ENCODE data around the gene MLYCD.

The MLYCD gene

GRCh38 chr16:83967838-83968305 lies 69.0 kb downstream of the MLYCD start, which contains the start of gene NECAB2 (continued):
- TF ChIP-seq ZNF830 (tag by site-specific recombination; IDR thresholded peaks at IDR 0.05; ENCODE audit: low read depth) = no peak
- TF ChIP-seq HIC1 (tag by site-specific recombination; IDR thresholded peaks at IDR 0.05) = no peak
- TF ChIP-seq ZNF398 (tag by site-specific recombination; IDR thresholded peaks at IDR 0.05) = peak; percentile 28; the same call in 1 of the 2 replicates
- no peak for TF ChIP-seq HOXA7 (CRISPR knock-in tag; IDR thresholded peaks at IDR 0.05; ENCODE audit: borderline replicate concordance)
- peak; percentile 50; the same call in 1 of the 2 replicates for TF ChIP-seq ZEB2 (tag by site-specific recombination; IDR thresholded peaks at IDR 0.05)
- TF ChIP-seq ZNF19 (tag by site-specific recombination; IDR thresholded peaks at IDR 0.05; ENCODE audit: low read depth) = no peak
- TF ChIP-seq ZFHX2 (tag by site-specific recombination; conservative IDR thresholded peaks at IDR 0.05) = peak; percentile 97
- no peak for TF ChIP-seq ZNF560 (tag by site-specific recombination; IDR thresholded peaks at IDR 0.05; ENCODE audit: borderline replicate concordance)
- TF ChIP-seq ZNF239 (tag by site-specific recombination; IDR thresholded peaks at IDR 0.05) = no peak
- TF ChIP-seq ZNF335 (tag by site-specific recombination; conservative IDR thresholded peaks at IDR 0.05) = 0 out of 2 replicates have a peak, but pooled peaks have one; percentile 17
- TF ChIP-seq ZNF112 (tag by site-specific recombination; IDR thresholded peaks at IDR 0.05) = no peak
- no peak for TF ChIP-seq ZNF664 (tag by site-specific recombination; IDR thresholded peaks at IDR 0.05)
- peak; percentile 96 for TF ChIP-seq EGR2 (tag by site-specific recombination; IDR thresholded peaks at IDR 0.05; ENCODE audit: low read depth)
- no peak for TF ChIP-seq ZSCAN23 (tag by site-specific recombination; IDR thresholded peaks at IDR 0.05)

GRCh38 chr16:83968306-83968851 lies 69.5 kb downstream of the MLYCD start:
- Histone ChIP-seq H3K9me3 (ENCODE audit: control insufficient read depth, insufficient read depth, low read depth, low read length) (no peaks in the 10 kb centered on the region), H3K4me3 (ENCODE audit: low read depth, low read length) (peak overlapping the region; percentile 26), H3K36me3 (ENCODE audit: control insufficient read depth in 2 of 2, insufficient read depth in 1 of 2, low read length in 2 of 2) (no peaks in the 10 kb centered on the region), H3K27ac (ENCODE audit: extremely low read depth, low read depth, low read length) (no peak overlapping the region), H3K4me1 (ENCODE audit: control insufficient read depth, insufficient read depth, low read length) (no peaks in the 10 kb centered on the region)
- no peak for TF ChIP-seq ZNF19 (tag by site-specific recombination; IDR thresholded peaks at IDR 0.05; ENCODE audit: low read depth)
- TF ChIP-seq ZNF138 (tag by site-specific recombination; IDR thresholded peaks at IDR 0.05; ENCODE audit: borderline replicate concordance) = no peak
- TF ChIP-seq ZNF114 (tag by site-specific recombination; IDR thresholded peaks at IDR 0.05) = no peak
- TF ChIP-seq PATZ1 (tag by site-specific recombination; IDR thresholded peaks at IDR 0.05) = no peak
- TF ChIP-seq ZNF514 (tag by site-specific recombination; IDR thresholded peaks at IDR 0.05) = no peak
- no peak for TF ChIP-seq ZNF37A (tag by site-specific recombination; IDR thresholded peaks at IDR 0.05)
- TF ChIP-seq ZNF501 (tag by site-specific recombination; IDR thresholded peaks at IDR 0.05) = no peak
- no peak for TF ChIP-seq ZNF140 (tag by site-specific recombination; IDR thresholded peaks at IDR 0.05)
- ChIA-PET POLR2A (no interaction called here), CTCF (interaction anchor here (5.3 kb wide), 1 partner anchor 96 kb away, joined by 46 read pairs; no protein-coding TSS in a partner anchor)

Data from HEK293 (cell line).